UCSD-AML1 (cell line): ENCODE results near the gene SEC31B.

ENCODE experiments used
- DNase-seq: peaks from one replicate; lab custom pipeline; 2025; ENCODE audit not compliant: unreplicated experiment; lab: John Stamatoyannopoulos, UW

The SEC31B gene

GRCh38 chr10:100519311-100520051 is at the start of gene SEC31B:
TSS of gene SEC31B (minus strand) at chr10:100519861. CDS start at chr10:100516952, 2,909 bp downstream.
- DNase-seq = no peak

- DNase-seq = no peak
Observed at GRCh38 chr10:100568912-100569311, 49.3 kb upstream of the SEC31B start.

GRCh38 chr10:100567826-100568225 is 48.2 kb upstream of the SEC31B start:
- DNase-seq = no peak

GRCh38 chr10:100567249-100567648 is 47.6 kb upstream of the SEC31B start:
- DNase-seq = no peak

- no peak for DNase-seq
Observed at GRCh38 chr10:100566561-100566960, 46.9 kb upstream of the SEC31B start.

- no peak for DNase-seq
Observed at GRCh38 chr10:100565206-100565985, 45.7 kb upstream of the SEC31B start.

- DNase-seq = no peak
Observed at GRCh38 chr10:100562008-100562672, 42.5 kb upstream of the SEC31B start.

GRCh38 chr10:100561005-100561404 is 41.3 kb upstream of the SEC31B start:
- no peak for DNase-seq

GRCh38 chr10:100560248-100560647 is 40.6 kb upstream of the SEC31B start:
- DNase-seq = no peak

- DNase-seq = no peak
Observed at GRCh38 chr10:100554902-100555301, 35.2 kb upstream of the SEC31B start.

GRCh38 chr10:100553929-100554328 is 34.3 kb upstream of the SEC31B start:
- no peak for DNase-seq

- no peak for DNase-seq
Observed at GRCh38 chr10:100551738-100552137, 32.1 kb upstream of the SEC31B start.

GRCh38 chr10:100551196-100551595 is 31.5 kb upstream of the SEC31B start:
- no peak for DNase-seq

- no peak for DNase-seq
Observed at GRCh38 chr10:100544950-100545349, 25.3 kb upstream of the SEC31B start.

- no peak for DNase-seq
Observed at GRCh38 chr10:100537475-100537874, 17.8 kb upstream of the SEC31B start.

GRCh38 chr10:100535715-100536353 is 16.2 kb upstream of the SEC31B start, which contains the start of gene HIF1AN:
TSS of gene HIF1AN (plus strand) at chr10:100535943. CDS start at chr10:100535959, 16 bp downstream.
- DNase-seq = peak; percentile 88

GRCh38 chr10:100535338-100535714 is 15.7 kb upstream of the SEC31B start:
- no peak for DNase-seq

- no peak for DNase-seq
Observed at GRCh38 chr10:100534726-100535125, 15.1 kb upstream of the SEC31B start.

- DNase-seq = no peak
Observed at GRCh38 chr10:100531761-100532160, 12.1 kb upstream of the SEC31B start.

- peak; percentile 87 for DNase-seq
Observed at GRCh38 chr10:100529475-100530298, 10.0 kb upstream of the SEC31B start, which contains the start of gene NDUFB8. TSS of gene NDUFB8 (minus strand) at chr10:100529871. CDS start at chr10:100529851, 20 bp downstream.
